ENCODE data around the gene CD46.
"Not testable (repeated sequence)": the region's sequence is repeated elsewhere in the genome, so short reads cannot be mapped to it uniquely, and the experiment has no call there.

Gene CD46

DNA sequence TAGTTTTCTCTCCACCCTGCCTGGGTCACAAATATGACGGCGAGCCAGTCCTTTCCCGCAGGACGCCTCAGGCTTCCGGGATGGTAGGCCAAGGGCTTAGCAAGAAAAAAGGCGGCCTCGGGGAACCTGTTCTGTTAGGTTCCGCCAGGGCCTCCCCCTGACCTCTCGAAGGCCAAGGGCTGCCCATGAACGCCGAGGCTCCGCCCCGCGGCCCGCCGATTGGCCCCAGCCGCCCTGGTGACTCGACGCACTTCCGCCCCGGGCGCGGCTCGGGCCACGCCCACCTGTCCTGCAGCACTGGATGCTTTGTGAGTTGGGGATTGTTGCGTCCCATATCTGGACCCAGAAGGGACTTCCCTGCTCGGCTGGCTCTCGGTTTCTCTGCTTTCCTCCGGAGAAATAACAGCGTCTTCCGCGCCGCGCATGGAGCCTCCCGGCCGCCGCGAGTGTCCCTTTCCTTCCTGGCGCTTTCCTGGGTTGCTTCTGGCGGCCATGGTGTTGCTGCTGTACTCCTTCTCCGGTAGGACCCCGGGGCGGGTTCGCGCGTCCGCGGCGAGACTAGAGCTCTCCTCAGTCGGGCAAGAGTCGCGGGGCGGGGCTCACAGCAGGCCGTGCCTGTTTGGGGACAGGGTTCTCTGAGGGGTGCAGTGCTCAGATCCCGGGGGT lies at the start of gene CD46:
CD46 (plus strand) TSS at position 265 of the 666 bp plus-strand sequence; CDS start at position 424, 159 bp downstream.
- peak; percentile 75 for DNase-seq

DNA sequence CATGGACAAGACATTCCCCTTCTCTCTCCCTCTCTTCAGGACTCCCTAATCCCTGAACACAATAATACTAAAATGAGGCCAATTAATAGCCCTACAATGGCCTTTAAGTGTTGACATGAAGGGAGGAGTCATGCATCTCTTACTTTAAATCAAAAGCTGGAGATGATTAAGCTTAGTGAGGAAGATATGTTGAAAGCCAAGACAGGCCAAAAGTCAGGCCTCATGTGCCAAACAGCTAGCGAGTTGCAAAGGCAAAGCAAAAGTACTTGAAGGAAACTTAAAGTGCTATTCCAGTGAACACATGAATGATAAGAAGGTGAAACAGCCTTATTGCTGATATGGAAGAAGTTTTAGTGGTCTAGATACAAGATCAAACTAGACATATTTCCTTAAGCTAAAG lies 49.5 kb upstream of the CD46 start:
- no peak for DNase-seq

DNA sequence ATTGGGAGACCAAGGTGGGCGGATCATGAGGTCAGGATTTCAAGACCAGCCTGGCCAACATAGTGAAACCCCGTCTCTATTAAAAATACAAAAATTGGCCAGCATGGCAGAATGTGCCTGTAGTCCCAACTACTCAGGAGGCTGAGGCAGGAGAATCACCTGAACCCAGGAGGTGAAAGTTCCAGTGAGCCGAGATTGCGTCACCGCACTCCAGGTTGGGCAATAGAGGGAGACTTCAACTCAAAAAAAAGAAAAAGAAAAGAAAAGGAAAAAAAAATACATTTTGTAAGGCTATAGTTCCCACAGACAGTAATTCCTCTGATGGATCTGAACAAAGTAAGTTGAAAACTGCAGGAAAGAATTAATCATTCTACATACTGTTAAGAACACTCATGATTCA lies 48.1 kb upstream of the CD46 start:
- DNase-seq = no peak

DNA sequence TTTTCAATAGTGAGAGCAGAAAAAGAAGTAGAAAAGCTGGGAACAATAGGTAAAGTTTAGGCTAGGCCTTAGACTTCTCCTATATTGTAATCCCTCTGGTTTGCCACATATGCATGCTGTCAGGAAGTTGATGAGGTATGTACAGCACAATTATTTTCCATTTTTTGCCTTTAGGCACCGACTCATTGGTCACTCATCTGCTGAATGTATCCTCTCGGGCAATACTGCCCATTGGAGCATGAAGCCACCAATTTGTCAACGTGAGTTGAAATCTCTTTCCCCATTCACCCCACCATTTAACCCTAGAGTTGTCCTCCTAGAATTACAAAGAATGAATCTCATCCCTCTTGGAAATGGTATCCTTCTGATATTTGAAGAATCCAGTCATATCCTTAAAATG lies 43.9 kb upstream of the CD46 start:
- DNase-seq = not testable (repeated sequence)

DNA sequence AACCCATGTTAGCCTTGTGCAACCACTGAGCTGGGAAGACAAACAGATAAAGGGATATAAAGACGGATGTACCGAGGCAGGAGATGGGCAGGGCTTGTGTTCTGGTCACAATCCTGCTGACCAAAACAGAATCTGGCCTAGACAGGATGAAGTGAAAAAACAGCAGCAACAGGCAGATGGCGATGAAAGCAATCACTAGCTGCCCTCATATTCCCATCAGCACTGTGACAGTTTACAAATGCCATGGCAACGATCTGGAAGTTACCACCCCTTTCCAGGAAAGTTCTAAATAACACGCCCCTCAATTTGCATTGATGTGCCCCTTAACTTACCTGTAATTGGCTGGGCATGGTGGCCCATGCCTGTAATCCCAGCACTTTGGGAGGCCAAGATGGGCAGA lies 40.6 kb upstream of the CD46 start:
- DNase-seq = no peak

DNA sequence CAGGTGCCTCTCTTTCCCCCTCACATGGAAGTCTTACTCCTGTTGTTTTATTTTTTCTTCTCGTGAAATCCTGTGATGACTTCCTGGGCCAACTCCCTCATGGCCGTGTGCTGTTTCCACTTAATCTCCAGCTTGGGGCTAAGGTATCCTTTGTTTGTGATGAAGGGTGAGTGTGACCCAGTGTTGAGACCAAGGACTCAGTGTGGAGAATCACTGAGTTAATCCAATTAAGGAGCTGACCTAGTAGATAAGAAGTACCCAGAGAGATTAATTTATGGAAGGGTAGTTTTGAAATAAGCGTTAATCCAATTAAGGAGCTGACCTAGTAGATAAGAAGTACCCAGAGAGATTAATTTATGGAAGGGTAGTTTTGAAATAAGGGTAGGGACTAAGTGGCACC lies 39.2 kb upstream of the CD46 start:
- not testable (repeated sequence) for DNase-seq

DNA sequence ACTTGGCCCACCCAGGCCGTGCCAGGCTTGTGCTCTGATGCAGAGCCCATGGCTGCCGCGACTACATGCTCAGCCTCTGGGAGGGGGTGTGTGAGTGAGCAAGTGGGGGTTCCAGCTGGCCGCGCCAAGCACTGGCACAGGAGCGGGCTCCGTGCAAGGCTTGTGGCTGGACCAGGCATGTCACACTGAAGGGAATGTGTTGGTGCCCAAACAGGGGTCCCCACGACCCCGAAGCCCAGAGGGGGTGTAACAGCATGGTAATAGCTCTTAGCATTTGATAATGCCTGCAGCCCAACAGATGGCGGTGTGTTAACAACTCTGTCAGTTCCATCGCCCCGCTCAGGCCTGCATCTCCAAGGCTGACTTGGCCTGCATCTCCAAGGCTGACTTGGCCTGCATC lies 38.3 kb upstream of the CD46 start:
- no peak for DNase-seq

DNA sequence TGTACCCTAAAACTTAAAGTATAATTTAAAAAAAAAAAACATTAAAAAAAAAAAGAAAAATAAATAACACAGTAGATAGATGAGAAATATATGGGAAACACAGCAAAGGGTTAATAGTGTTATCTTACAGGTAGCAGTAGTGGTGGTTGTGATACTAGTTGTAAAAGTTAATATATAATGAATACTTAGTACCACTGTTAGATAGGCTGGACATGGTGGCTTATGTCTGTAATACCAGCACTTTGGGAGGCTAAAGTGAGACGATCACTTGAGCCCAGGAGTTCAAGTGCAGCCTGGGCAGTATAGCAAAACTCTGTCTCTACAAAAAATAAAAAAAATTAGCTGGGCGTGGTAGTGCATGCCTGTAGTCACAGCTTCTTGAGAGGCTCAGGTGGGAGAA lies 32.6 kb upstream of the CD46 start:
- no peak for DNase-seq

DNA sequence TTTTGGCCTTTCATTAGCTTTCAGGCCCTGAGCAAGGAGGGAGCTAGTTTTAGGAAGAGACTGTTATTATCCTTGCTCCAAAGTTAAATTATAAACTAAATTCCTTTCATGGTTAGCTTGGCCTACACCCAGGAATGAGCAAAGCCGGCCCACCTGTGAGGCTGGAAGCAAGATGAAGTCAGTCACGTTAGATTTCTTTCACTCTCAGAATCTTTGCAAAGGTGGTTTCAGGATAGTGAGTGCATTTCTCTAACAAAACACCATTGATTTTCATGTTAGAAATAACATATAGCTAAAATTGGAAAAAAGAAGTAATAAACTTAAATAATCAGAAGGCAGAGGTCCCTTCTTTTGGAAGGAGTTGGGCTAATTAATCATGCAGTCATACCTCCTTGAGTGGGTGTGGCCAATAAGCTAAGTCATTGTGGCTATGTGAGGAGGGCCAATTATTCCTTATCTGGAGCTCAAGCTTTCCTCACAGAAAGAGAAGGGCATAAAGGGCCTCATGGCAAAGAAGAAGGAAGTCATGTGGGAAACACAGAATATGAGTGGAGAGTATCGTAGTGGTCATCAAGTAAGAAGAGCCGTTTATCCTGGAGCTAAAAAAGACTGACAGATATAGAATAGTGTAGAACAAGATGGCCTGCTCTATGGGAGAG lies 23.5 kb upstream of the CD46 start:
- not testable (repeated sequence) for DNase-seq

DNA sequence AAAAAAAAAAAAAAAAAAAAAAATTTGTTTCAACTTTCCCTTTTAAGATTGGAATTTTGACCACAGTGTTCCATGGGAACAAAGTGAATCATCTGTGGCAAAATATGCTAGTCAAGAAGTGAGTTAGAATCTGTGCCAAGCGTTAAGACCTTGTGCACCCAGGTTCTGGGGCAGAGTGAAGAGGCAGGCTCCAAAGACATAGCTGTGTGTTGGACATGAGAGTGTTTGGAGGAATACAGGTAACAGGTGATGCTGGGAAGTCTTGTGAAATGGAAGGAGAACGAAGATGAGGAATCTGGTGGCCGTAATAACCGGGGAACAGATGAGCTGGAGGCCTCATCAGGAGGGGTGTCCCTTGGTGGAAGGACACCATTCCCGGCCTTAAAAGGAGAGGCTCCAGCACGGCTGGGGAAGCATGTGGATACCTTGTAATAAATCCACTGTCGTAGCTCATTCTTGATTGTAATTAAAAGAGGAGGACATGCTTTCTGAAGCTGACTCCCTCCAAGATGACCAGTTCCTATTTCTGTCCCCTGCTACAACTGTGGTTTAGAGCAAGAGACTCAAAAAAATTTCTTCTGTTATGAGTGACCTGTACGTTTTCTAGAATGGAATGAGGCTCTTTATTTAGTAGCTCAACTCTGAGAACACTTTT lies 14.2 kb upstream of the CD46 start:
- DNase-seq = not testable (repeated sequence)

DNA sequence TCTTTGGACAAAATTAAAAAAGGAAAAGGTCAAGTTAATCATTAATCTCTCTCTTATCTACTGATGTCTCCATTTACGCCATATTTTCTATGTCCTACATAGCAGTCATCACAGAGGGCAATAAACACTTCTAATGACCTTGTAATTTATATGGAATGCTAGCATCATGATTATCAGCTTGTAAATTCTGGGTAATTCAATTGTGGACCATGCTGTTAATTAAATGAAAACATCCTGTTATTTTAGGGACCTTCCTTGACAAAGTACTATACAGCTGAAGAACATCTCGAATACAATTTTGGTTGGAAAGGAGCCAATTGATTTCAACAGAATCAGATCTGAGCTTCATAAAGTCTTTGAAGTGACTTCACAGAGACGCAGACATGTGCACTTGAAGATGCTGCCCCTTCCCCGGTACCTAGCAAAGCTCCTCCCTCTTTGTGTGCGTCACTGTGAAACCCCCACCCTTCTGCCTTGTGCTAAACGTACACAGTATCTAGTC lies 13.6 kb upstream of the CD46 start:
- not testable (repeated sequence) for DNase-seq

DNA sequence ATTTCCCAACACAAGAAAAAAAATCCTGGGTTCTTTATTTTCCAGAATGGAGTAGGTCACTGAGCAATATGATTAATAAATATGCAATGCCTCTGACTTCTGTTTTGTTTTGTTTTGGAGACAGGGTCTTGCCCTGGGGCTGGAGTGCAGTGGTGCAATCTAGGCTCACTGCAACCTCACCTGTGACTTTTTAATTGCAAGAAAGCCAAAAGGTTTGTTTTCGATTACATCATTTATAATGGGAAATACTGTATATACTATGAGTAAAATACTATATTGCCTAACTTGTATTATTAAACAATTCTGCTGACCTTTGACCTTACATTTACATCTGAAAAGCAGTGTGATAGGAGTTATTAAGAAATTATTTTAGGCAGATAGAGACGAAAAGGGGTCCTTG lies 11.6 kb upstream of the CD46 start:
- DNase-seq = no peak

DNA sequence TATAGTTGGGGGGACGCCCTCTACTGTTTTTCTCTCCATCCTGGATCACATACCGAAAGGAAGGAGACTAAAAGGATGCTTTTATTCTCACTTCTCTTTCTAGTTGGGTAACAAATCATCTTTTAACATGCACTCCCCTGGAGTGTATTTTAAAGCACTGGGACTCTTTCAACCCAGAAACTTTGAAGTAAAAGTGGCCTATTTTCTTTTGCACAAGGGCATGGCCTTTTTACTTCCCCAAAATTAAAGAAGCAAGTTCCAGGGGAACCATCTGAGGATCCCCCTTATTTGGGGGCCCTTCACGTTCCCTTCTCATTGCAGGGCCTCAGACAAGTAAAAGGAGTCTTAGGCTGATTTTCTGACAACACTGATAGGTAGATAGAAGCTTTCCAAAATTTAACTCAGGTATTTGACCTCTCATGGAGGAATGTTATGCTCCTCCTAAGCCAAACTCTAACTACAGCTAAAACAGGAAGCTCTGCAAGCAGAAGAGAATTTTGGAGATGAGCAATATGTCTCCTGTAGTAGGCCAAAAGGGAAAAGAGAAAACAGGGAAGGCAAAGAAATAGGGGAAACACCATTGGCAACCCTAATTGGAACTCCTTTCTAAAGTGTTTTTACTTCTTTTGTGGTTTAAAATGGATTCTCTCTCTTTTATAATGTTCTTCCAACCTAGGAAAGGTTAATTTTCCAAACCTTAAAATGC lies 8.9 kb upstream of the CD46 start:
- no peak for DNase-seq

DNA sequence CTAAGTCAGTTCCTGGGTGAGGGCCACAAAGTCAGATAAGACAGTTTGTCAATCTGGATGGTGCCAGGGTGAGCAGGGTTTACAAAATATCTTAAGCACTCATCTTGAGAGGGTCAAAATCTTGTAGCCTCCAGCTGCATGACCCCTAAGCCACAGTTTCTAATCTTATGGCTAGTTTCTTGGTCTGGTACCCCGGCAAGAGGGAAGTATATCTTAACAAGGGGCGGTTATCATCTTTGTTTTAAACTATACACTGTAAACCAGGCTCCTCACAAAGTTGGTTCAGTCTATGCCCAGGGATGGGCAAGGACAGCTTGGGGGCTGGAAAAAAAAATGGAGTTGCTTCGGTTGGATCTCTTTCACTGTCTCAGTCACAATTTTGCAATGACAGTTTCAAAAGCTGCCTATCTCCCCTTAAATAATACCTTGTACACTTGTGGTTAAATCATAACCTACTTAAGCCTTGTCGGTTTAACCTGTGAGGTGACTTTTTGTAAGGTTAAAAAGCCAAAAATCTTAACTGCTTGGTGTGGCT lies 7.8 kb upstream of the CD46 start:
- DNase-seq = no peak

DNA sequence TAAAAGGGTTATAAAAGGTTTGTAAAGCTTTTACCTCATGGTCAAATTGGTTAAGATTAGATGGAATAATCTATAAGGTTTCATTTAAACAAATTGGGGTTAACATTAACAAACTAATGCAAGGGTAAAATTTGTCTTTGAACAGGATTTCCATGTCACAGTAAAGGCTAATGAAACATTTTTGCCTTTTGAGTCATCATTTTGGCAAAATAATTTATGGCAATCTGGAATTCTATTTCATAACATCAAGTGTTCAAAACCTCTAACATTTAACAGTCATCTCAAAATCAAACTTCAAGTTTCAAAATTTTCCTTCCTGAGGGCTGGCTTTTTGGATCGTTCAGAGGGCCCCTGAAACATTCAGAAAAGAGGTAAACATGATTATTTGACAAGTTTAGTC lies 6.6 kb upstream of the CD46 start:
- DNase-seq = no peak

DNA sequence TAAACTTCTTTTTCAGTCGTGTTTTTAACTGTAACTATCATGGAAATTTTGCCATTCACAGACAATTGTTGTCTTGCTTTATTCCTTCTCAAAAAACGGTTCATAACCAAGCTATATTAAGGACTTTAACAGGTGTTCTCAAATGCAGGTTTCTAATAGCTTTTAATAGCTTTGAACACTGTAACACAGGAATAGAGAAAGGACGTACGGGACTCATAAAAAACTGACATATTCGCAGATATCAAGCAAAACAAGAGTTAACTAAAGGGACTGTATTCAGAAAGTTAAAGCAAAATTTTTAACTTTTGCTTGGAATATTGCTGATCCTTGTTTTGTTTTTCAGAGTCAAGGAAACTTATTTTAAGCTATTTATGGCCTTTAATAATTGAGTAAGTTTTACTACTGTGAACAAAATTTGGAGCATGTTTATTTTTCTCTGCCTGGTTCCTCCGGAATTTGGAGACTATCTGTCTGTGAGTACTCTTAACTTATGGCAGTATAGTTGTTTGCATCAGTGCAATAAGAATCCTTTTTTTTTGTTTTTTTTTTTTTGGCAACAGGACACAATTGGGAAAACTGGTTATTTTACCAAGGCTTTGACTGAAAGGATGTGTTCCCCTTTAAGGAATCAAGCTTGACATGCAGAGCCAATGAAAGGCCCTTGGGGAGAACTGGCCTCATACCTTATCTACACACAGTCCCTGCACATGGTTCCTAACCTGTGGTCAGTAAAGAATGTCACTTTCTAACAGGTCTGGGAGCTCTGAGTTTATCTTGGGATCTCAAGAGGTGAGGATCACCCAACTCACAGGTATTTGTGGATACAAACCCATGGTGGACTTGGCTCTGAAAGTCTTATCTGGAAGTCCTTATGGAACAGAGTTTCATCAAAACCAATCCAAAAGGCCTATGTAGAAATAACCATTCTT lies 5.8 kb upstream of the CD46 start:
- DNase-seq = no peak

DNA sequence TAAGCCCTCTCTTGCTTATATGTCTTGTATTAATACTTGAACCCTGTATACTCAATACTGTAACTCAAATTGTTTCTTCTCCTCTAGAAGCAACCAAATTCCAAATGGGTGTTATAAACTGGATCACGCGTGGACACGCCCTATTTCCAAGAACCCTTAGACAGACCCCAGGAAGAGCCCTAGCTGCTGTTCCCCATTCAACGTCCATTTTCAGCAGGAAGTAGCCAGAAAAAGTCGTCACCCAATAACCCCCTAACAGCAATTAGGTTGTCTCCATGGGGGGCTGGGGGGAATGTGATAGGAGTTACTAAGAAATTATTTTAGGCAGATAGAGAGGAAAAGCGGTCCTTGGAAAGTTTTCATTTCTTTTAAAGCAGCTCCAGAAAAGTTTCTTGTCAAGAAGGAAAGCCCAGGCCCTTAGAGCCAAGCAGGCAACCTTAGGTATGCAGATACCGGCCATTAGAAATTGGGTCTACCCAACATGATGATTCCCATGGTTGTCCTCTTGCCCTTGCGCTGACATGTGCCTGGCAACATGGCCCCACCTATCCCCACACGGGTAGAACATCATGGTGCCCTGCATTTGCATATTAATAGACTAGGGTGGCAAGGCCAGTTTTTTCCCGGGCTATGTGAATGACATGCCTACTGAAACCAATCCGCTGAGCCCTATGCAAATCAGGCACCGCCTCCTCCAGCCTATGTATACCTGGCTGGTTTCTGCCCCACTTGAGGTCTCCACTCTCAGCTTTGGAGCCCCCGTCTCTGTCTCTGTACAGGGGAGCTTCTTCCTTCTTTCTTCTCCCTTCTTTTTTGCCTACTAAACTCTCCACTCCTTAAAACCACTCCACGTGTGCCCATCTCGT lies 4.0 kb upstream of the CD46 start:
- no peak for DNase-seq

DNA sequence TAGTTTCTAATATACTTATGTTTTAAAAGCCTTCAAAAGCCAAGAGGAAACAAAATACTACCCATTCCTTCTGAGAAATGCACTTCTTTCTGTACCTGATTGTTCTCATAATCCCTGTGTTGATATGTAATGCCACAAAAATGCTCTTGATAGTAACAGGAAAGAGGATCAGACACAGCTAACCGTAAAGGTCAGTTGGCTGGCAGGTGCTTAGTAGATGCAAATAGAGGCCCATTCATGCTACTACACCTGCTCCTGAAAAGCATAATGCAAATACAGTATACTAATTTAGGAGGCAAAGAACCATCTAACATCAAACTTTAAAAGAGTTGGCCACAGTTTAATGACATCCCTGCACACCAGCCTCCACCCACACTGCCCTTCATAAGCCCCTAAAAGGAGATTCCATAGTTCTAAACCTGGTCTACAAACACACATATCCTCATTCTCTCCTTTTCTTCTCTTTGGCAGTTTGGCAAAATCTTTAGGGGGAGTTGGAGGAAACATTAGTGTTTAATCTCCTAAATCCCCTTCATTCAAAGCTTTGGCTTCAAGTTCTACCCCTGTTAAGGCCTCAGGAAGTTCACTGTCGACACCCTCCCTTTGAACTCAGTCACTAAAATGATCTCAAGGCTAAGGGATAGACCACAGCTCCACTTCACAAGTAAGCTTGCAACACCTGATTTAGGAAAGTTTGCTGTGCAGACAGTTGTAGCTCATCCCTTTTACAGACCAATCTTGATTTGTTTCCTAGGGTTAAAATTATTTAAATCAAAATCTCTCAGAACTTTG lies 2.9 kb upstream of the CD46 start:
- DNase-seq = no peak

DNA sequence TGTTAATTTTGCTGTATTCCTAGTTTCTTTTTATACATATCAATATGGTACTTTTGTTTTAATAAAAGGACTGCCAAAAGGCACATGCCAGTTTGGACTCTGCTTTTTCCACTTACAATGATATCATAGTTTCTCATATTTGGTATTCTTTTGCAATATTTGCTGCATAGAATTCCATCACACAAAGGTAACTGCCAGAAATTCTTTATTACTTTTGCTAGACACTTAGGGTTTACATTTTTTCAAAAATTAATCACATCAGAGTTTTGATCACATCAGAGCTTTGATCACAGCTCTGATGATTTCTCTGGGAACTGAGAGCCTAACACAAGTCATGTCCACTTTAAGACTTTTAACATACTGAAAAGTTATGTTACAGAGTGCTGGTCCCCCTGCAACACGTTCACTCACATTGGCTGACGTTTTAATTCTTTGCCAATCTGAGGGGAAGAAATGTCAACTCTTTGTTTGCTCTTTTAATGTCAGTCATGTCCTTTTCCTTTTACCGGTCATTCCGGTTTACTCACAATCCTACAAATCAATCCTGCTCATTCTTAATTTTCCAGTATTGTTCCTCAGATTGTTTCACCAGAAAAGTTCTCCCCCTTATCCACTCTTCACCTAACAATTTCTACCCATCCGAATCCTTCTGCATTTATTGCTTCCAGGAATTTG lies 1.1 kb upstream of the CD46 start:
- DNase-seq = no peak

DNA sequence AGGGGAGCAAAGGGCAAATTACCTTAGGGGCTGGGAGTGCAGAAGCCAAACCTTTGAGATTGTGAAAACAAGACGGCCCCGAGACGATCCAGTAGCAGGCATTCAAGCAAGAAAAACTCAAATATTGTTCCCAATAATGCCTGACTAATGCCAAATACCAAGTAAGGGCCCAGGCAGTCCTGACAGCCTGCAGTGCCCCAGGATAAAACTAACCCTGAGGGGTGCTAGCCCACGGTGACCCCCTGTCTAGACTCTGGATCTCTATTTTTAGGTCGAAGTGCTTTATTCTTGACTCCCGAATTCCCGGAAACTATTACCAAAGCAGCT lies 428 bp upstream of the CD46 start:
- DNase-seq = not testable (repeated sequence)
